GM18858 (cell line): Measurements from ENCODE around the gene CCN6.

Source experiments
- ATAC-seq: cut with Tn5 transposase; IDR thresholded peaks from one replicate; pipeline ENCODE4 v1.9.1; 2021; ENCODE audit not compliant: unreplicated experiment

The CCN6 gene

GRCh38 chr6:112054001-112054400, at the start of gene CCN6:
TSS of gene CCN6 (plus strand) at chr6:112054104. CDS start at chr6:112054358, 254 bp downstream.
- ATAC-seq: no peak

GRCh38 chr6:112004201-112005012, 49.5 kb upstream of the CCN6 start:
- ATAC-seq: no peak

GRCh38 chr6:112005013-112005371, 48.9 kb upstream of the CCN6 start:
- ATAC-seq: no peak

- ATAC-seq: no peak
Measured at GRCh38 chr6:112007254-112007653, 46.6 kb upstream of the CCN6 start.

GRCh38 chr6:112007805-112008204, 46.1 kb upstream of the CCN6 start:
- ATAC-seq: no peak

DNA sequence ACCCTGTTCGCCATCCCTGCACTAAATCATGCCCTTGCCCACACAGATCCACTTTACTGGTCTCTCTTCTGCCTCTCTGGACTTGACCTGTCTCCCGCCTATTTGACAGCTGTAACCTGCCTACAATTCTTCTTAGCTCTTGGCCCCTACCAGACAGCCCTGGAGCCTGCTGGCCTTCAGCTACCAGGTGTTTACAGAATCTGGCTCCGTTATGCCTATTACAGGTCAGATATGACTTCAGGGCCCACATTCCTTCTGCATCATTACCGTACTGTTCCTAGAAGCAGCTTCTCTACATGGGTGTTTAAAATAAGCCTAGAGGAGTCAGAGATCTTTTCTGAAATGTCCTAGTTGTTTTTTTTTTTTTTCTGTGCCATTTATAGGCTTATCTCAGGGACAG, 45.4 kb upstream of the CCN6 start:
- no peak for ATAC-seq

GRCh38 chr6:112010328-112010727, 43.6 kb upstream of the CCN6 start:
- ATAC-seq: no peak

- no peak for ATAC-seq
Measured at GRCh38 chr6:112013051-112013450, 40.9 kb upstream of the CCN6 start.

DNA sequence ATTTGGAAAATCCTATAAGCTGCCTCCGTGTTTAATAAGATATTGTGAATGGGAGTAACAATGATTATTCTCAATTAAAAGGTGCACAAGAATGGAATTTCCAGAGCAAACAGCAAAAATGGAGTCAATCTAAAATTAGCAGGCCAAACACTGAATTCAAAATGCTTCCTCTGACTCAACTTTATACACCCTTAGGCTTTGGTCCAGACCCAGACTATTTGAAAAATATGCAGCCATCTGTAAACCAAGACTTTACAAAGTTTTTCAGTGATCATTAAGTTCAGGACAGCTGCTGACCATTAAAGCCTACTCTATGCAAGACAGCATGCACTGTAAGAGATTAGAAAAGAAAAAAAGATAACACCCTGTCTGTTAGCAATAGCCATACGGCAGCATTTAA, 39.4 kb upstream of the CCN6 start:
- no peak for ATAC-seq

DNA sequence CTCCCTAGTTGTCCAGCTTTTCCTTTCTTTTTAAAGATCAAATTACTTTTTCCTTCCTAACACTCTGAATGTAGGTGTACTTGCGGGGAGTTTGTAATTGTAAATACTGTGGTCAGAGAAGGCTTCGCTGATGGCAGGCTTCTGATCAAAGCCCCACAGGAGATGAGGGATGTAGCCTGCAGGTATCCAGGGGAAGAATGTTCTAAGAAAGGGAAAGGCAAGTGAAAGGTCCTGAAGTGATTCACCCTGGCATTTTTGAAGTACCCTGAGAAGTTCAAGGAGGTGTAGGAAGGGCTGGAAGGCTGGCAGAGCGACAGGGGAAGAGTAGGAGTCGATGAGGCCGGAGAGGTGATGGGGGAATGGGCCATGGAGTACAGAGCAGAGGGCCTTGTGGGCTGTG, 38.2 kb upstream of the CCN6 start:
- ATAC-seq: no peak

DNA sequence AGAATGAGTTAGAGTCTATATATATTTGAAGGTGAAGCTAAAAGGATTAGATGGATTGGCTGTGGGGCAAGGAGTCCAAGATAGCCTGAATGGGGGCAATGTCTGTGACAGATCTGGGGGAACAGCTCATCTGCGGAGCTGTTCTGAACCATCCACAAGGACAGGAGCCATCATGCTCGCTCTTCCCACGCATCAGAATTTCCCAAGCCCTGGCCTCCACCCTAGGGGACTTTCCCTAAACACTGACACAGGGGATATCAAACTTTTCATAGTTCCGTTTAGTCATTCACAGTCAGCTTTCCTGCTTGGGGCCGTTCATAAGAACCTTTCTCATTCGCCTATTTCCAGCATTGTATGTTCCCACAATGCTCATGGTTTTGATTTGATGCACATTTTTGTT, 37.6 kb upstream of the CCN6 start:
- no peak for ATAC-seq

- ATAC-seq: no peak
Measured at GRCh38 chr6:112017169-112017568, 36.7 kb upstream of the CCN6 start.

DNA sequence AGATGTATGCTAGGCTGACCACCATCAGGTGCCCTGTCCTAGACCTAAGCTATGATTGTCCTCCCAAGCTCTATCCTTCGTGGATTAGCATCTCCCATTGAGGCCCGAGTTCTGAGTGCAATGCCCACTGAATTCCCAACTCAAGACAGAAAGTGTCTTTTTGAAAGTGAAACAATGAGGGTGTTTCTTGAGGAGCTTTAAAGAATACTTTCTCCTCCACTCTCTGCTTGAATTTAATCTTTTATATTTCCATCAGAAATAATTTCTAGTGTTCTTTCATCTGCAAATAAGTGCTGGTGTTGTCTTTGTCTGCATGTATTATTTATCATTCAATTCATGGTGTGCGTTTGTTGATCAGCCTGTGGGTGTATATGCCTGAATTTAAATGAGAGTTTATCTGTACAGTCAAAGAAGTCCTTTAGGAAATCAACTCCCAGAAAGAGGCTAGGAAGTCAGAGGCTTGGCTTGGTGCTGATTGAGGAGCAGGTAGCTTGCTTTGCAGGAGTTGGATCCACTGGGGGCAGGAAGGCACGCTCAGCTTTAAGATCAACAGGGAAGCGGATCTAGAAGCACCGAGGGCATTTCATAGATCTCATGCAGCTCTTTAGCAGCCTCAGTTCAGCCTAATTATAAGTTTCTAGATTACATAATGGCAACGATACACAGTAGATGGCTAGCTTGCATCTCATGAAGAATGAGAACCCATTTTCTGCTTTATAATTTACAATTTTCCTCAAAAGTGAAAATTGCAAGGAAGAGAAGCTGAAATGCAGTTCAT, 36.0 kb upstream of the CCN6 start:
- ATAC-seq: no peak

DNA sequence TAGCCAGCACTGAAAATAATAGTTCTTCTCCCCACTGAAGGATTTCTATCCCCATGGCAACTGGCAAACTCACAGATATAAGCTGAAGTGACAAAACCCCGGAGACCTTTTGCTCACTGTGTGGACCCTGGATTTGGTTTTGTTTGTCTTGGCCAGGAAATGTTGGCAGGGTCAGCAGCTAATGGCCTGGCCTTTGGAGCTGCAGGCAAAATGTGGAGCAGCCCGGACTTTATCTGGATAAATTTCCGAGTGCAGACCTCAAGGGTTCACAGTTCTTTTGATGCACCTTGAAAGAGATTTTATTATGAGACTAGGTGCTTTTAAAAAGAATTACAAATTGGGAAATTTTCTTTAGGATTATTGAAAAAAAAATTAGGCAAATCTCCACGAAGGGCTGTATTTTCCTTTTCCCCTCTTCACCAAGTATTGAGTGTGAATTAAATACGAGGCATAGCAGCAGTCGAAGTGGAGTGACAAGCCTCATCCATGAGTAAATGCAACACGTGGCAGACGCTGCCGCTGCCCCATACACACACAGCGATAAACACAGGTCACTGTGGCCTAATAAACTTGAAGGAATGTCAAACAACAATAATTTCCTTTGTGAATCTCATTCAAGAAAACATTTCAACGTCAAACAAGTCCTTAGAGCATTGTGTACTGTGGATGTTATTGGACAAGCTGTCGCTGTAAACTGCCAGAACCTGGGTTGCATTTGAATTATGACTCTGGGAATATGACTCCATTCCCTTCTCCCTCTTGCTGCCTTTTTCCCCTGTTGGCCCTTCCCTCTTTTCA, 35.1 kb upstream of the CCN6 start:
- ATAC-seq: no peak

- ATAC-seq: no peak
Measured at GRCh38 chr6:112019589-112019988, 34.3 kb upstream of the CCN6 start.

- no peak for ATAC-seq
Measured at GRCh38 chr6:112021691-112022310, 32.1 kb upstream of the CCN6 start.

DNA sequence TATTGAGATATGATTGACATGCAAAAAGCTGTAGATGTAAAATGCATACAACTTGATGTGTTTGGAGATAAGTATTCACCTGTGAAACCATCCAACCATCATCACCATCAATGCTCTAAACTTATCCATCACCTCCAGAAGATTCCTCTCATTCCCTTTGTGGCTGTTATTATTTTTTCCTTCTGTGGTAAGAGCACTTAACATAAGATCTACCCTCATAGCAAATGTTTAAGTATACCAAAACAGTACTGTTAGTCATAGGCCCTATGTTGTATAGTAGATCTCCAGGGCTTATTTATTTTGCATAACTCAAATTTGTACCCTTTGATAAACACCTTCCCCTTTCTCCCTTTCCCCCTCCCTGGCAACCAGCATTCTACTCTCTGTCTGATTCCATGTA, 31.2 kb upstream of the CCN6 start:
- ATAC-seq: no peak

GRCh38 chr6:112024464-112024863, 29.4 kb upstream of the CCN6 start:
- no peak for ATAC-seq

- ATAC-seq: no peak
Measured at GRCh38 chr6:112026933-112027332, 27.0 kb upstream of the CCN6 start.

DNA sequence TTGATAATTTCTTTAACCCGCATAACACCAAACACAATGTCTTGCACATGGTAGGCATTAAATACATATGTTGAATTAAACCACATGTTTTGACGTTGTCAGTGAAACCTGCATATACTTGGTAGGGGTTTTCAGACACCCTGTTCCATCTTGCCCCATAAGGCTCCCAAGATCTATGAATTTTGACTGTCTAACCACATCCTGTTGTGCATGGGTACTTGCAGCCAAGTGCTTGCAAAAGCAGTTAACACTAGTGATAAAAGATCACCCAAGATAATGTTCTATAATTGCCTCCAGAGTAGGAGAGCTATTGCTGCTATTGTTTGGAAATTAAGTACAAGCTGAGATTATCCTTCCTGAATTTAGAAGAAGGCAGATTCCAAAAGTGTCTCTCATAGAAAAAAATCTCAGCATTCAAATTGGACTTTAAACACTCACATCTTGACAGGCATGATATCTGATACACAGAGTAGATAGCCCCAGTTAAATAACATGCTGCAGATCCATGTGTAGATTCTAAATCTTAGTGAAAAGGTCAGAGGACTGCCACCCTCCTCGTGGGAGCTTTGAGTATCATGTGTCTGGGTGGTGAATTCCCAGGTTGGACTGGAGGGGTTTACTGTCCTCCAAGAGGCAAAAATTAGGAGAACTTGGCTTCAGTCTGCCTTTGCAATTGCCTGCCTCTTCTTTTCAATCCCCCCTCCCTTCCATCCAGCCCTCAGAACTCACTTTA, 25.8 kb upstream of the CCN6 start:
- ATAC-seq: no peak
